Measurements from ENCODE around the gene SPX.

GRCh38 chr12:21541773-21542172 is 15.7 kb downstream of the SPX start:
- TF ChIP-seq POLR2AphosphoS5 (IDR thresholded peaks at IDR 0.05; ENCODE audit: insufficient read depth, low read depth, low read length) (no peak), CTCF (IDR thresholded peaks at IDR 0.05; ENCODE audit: extremely low read depth in 1 of 2, insufficient read depth in 1 of 2, low read depth in 1 of 2, low read length in 2 of 2) (no peak)

Data from endothelial cell of umbilical vein (primary cell).